Activated CD4-positive, alpha-beta T cell treated with anti-CD3 and anti-CD28 coated beads, Interleukin-2, amount 50 U/mL, for 1 hour (primary cell): ENCODE results near the gene RPUSD3.
"Not testable (repeated sequence)": the region's sequence is repeated elsewhere in the genome, so short reads cannot be mapped to it uniquely, and the experiment has no call there.

ENCODE experiments used
- DNase-seq: peaks from one replicate; pipeline ENCODE4 v3.0.0-alpha.2; 2020

The RPUSD3 gene

DNA sequence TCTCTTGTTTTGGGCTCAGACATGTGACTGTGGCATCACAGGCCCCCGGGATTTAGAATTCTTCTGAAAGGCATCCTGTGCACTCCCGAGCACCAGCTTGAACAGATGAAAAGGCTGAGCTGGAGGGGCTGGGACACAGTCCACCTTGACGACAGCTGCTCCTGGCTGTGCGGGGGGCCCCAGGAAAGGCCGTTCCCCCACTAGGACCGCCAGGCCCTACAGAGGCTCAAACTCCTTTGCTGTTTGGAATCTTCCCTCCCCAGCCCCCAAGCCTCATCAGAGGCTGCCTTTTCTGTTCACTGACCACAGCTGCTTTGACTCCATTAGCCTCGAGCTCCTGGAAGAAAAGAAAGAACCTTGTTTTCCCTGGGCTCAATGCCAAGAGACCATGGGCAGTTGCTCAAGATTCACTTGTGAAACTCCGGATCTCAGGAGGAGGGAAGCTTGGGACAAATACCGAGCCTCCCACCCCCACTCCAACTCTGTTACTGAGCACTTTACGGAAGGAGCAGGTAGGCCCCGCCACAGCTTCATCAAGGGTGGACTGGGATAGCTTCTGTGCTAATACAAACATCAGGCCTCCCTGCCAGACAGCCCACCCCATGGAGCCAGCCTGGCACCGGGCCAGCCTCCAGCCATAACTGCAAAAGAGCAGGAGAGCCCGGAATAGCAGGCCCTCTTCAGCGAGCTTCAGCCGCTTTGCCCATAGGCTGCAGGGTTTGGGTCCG is 20.6 kb upstream of the RPUSD3 start:
- no peak for DNase-seq

DNA sequence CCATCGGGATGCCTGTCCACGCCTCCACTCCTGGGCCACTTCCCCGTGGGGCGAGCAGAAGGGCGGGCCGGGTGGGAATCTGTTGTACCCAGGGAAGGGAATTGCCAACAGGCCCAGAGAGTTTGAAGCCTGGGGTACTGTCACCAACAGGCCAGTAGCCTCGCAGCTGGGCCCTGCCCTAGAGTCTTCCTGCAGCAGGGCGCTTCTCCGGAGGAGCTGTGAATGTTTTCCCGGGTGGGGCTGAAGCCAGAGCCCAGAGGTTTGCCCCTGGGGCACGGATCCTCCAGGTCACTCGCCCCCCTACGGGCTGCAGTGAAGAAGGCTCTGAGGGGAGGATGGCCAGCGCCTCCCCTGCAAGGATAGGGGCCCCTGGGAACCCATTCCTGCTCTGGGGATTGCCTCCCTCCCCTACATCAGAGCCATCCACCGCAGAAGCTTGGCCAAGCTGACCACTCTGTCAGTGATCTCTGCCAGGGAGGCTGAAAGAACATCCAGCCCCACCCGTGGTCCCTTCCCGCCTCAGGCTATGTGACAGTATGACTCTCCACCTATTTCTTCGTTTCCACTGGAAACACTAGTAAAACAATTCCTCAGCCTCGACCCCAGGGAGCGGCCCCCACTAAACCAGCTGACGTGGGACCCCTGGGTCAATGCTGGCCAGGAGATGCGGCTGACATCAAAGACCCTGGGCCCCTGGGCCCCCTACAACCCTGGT is 19.4 kb upstream of the RPUSD3 start:
- DNase-seq, result no peak

DNA sequence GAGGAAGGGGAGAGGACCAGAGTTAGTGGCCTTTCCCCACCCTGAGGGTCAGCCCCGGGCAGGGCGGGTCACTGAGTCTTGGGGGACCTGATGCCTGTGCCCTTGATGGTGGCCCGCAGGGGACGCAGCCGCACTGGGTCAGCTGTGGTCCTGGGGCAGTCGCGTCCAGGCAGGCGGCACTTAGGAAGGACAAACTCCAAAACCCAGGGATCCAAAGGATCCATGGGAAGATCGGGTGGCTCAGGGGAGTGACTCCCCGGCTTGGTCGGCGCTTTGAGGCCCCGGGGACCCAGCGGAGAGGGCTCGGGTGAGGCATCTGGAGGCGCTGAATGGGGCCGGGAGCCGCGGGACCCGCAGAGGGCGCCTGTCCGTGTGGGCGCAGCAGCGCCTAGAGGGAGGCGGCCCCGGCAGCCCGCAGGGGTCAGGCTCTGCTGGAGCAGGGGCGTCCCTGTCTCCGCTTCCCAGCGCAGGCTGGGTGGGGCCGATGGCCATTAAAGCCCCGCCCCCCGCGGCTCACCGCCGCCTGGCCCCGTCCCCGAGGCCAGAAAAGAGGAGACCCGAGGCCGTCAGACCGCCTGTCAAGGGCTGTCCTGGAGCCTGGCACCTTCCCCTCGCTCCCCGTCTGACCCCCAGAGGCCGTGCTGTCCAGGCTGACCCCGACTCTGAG is 18.7 kb upstream of the RPUSD3 start:
- DNase-seq, result peak; percentile 22

DNA sequence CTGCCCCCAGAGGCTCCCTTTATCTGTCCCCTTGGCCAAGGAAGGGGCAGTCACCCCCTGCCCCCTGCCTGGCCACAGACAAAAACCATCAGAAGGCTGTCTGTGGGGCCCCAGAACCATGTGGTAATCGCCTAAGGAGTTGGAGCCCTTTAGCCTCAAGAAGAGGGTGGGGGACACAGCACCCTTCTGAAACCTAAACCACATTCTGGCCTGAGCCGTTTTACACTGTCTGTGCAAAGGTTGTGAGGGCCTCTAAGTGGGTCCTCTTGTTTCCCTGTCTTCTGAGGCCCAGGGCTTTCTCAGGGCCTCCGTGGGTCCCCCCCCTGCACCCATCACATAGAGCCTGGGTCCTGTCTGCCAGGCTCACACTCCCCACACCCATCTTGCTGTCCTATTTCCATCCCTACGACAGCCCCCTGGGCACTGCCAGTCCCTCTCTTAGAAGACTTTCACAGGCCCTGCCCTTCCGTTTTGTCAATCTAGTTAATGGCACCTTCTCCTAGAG is 17.9 kb upstream of the RPUSD3 start:
- DNase-seq, result no peak

DNA sequence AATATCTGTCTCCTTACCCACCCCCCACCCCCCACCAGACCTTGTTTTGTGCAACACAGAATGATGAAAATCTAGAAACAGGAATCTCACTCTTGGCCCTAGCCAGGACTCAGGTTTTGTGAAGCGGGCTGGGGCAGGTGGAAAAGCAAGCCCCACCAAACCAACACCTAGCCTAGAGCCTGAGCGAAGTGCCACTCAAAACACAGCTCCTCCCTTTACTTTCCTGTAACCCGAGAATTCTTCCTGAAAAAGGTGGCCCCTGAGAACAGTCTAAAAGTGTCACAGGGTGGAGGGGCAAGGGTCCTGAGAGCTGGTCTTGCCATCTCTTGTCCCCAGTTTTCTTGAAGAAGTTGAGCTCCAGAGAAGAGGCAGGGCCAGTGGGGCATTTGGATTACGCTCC is 17.4 kb upstream of the RPUSD3 start:
- DNase-seq, result no peak

DNA sequence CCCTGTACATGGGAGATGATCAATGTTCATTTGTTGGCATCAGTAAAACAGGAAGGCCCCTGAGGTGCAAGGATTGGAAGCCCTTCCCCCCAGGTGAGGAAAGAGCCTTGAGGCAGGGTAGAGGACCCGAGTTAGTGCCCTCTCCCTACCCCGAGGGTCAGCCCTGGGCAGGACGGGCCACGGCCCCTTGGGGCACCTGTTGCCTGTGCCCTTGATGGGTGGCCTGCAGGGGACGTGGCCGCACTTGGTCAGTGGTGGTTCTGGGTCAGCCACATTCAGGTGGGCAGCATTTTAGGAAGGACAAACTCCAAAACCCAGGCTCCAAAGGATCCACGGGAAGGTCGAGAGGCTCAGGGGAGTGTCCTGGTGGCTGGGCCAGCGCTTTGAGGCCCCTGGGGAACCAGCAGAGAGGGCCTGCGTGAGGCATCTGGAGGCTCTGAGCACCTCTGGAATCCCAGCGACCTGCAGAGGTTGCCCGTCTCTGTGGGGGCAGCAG is 15.8 kb upstream of the RPUSD3 start:
- no peak for DNase-seq

DNA sequence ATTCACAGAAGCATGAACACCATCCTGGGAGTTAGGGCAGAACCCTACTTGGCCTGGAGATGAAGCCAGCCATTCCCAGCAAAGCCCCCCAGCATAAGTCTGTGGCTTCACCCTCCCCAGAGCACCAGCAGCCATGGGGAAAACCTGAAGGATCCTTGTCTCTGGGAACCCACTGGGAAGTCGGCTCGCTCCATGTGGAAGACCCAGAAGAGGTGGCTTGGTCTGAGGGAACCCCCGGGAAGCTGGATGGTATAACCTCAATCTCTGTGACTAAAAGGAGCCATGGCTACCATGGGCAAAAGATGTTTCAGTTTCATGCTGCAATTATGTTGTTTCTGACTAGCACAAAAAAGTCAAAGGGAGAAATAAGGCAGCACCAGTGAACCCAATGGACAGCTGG is 11.8 kb upstream of the RPUSD3 start:
- DNase-seq, result no peak

DNA sequence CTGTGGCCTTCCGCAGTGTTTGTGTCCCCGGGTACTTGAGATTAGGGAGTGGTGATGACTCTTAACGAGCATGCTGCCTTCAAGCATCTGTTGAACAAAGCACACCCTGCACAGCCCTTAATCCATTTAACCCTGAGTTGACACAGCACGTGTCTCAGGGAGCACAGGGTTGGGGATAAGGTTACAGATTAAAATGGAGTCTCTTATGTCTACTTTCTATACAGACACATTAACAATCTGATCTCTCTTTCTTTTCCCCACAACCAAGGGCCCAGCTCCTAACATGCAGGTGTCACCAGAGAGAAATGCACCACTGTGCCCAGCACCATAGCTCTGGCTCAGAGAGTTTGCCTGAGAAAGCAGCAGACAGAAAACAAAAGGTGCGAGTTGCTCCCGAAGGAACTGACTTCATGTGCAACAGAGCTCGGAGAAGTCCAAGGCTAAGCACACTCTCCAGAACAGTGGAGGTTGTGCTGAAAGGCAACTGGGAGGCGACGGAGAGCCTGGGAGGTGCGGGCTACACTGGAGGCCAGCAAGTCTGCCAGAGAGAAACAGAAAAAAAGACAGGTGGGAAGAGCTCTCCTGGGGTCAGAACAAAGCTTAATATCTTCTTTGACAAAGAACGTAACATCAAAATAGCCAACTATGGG is 10.6 kb upstream of the RPUSD3 start:
- not testable (repeated sequence) for DNase-seq

DNA sequence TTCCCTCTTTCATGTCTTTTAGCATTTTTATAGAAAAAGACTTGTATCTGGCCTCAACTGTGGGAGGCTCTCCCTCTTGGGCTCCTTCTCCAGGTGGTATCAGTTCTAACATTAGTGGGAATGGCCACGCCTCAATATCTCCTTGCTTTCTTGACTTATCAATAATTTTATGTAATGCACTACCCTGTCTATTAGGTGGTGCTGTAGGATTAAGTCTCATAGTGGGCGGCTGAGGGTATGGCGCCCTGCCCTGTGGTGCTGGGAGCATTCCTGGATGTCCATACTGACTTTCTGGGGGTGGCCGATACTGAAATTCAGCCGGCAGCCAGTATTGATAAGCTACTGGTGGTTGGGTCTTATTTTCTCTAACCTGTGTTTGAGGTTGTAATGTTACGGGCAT is 8.7 kb upstream of the RPUSD3 start:
- DNase-seq, result no peak

DNA sequence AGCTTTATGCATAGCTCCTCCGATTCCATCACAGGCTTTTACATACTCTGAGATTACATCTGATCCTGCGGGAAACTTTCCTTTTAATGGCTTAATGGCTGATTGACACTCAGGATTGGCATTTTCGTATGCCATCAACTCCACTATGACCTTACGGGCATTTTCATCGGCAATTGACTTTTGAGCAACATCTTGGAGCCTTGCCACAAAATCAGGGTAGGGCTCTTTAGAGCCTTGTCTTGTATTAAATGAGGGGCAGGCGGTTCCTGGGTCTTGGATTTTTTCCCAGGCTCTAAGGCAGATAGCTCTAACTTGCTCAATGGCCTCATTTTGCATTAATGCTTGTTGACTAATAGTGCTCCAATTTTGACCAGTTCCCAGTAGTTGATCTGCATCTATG is 8.1 kb upstream of the RPUSD3 start:
- not testable (repeated sequence) for DNase-seq

DNA sequence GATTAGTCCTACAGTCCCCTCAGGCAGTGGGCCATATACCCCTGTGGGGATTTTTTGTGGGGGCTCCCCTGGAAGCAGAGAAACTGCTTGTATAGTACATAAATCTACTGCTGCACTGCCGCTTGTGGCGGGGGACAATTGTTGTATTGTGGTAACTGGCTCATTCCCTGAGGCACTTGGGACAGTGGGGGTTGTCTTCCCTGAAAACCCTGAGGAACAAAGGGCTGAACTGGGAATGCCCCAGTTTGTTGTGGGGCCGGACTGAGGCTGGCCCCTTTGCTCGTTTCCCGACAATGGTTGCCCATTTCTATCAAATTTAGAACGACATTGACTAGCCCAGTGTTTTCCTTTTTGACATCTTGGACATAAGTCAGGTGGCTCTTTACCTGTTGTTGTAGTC is 7.6 kb upstream of the RPUSD3 start:
- DNase-seq, result not testable (repeated sequence)

DNA sequence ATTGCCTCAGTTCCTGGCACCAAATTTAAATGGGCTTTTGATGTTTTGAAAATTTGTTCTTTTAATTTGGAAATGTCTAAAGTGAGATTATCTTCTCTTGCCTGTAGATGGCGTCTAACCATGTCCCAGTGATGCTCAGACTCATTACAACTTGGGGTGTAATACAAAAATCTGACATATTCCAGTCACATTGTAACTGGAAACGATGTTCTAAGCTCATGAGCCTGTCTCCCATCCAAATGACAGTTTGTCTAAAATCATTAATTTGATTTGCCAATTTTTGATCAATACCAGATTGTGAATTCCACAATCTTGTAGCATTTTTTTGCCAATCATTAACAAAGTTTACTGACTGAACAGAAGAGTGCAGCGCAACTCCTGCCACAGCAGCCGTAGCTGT is 5.1 kb upstream of the RPUSD3 start:
- not testable (repeated sequence) for DNase-seq

DNA sequence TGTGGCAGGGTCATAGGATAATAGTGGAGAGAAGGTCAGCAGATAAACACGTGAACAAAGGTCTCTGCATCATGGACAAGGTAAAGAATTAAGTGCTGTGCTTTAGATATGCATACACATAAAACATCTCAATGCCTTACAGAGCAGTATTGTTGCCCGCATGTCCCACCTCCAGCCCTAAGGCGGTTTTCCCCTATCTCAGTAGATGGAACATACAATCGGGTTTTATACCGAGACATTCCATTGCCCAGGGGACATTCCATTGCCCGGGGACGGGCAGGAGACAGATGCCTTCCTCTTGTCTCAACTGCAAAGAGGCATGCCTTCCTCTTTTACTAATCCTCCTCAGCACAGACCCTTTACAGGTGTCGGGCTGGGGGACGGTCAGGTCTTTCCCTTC is 4.1 kb upstream of the RPUSD3 start:
- DNase-seq, result not testable (repeated sequence)

DNA sequence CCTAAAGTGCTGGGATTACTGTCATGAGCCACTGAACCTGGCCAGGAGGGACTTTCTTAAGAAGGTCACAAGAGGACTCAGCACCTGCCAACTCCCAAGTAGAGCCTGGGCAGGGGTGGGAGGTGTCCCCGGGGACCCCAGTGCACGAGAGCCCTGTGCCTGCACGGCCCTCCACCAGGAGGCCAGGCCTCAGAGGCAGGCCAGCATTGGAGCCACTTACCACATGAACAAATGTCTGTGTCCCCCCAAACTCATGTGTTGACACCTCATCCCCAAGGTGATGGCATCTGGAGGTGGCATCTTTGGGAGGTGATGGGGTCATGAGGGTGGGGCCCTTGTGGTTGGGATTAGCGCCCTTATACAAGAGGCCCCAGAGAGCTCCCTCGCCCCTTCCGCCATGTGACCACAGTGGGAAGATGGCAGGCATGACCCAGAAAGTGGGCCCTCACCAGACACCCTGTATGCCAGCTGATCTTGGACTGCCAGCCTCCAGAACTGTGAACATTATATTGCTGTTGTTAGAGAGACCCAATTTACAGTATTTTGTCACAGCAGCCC is 3.2 kb upstream of the RPUSD3 start:
- no peak for DNase-seq

DNA sequence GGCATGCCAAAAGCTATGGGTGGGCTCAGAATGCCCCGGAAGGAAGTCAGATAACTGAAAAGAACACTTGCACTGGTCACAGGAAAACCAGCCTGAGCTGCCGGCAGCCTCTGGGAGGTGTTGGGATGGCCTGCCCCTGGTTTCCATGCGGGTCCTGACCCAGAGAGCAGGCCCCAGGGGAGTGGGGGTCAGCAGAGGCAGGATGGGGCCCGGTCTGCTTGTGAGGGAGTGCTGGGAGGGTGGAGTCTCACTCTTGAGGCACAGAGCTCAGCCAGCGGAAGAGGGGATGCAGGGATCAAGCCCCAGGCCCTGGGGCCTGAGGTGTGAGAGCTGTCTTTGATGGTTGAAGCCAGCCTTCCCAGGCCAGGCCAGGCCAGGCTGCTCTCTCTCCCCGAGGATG is 2.4 kb upstream of the RPUSD3 start:
- DNase-seq, result no peak

DNA sequence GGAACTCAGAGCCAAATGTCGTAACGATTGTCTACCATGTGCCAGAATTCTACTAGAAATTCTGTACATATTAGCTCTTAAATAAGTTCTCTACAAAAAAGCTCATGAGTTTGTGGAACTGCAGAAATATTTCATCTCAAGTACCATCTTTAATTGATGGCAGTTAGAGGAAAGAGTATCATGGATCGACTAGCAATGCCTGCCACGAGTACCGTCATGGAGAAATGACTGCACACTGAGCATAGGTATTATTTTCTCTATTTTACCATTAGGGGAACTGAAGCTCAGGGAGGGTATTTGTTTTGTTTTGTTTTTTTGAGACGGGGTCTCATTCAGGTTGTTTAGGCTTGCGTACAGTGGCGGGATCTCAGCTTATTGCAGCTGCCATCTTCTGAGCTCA is 2.8 kb downstream of the RPUSD3 start:
- no peak for DNase-seq

DNA sequence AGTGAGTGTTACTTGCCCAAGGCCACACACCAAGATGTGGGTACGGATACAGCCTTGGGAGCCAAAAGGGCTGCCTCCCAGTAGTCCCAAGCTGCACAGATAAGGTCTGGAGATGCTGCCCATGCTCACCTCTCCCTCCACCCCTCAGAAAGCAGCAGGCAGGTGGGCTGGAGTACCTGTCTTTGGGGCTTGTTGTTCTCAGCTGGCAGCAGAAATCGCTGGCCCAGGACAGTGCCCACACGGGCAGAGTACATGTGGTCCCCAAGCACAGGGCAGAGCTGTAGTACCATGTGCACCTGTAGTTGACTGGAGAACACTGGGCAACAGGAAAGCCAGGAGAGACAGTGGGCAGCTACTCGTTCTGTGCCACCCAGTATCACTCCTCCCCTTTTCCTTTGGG is 5.0 kb downstream of the RPUSD3 start:
- DNase-seq, result no peak

DNA sequence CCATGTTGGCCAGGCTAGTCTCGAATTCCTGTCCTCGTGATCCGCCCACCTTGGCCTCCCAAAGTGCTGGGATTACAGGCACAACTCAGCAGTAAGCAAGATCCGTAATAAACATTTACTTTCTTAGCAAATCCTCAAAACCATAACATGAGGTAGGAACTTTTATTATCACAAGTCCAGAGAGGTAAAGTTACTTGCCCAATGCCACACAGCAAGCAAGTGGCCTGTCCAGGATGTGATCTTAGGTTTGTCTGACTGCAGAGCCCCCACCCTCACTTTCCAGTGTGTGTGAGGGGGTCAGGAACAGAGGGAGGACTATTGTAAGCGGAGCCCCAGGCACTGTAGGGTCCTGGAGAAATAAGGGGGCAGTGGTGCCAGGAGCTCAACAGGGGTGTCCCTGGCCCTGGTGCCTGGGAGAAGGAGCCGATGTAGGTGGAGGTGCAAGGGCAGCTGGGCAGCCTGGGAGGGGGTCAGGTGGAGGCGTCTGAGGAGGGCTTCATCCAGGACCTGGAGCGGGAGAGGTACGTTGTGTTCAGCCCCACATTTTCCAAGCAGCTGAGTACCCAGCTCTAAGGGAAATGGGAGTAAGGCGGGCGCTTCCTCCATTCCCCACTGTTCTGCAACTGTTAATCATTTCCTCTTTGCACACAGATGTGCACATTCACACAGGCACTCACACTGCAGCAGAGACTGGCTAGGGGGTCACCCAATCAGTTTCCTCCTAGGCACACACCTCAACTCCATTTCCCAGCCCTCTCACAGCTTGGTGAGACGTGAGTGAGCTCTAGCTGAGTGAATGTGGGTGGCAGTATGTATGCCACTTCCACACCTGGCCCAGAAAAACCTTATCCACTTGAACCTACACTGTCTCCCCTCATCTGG is 5.9 kb downstream of the RPUSD3 start:
- DNase-seq, result no peak

DNA sequence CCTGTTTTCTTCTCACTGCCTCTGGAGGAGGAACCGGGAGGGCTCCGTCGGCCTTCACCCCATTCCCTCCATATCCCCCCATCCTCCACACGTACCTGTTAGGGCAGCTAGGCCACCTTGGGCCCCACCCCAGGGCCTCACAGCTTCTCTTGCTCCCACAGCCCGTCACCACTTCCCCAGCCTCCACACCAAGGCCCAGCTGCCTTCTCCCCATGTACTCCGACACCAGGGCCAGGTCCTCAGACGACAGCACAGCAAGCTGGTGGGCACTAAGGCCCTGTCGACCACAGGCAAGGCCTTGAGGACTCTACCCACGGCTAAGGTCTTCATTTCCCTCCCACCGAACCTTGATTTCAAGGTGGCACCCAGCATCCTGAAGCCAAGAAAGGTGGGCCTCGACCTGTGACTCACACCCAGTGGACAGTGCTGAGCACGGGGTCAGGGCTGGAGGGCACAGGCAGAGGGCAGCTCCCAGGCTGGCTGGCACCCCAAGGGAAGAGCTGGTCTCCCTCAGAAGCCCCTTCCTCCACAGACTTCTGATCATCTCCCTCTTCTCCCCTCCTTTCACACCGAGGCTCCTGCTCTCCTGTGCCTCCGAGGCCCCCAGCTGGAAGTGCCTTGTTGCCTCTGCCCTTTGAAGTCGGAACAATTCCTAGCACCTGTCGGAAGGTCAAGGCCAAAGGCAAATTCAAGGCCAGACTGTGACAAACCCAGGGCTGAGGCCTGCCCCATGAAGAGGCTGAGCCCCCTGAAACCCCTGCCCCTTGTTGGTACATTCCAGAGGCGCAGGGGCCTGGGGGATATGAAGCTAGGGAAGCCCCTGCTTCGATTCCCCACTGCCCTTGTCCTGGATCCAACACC is 9.1 kb downstream of the RPUSD3 start:
- DNase-seq, result no peak

DNA sequence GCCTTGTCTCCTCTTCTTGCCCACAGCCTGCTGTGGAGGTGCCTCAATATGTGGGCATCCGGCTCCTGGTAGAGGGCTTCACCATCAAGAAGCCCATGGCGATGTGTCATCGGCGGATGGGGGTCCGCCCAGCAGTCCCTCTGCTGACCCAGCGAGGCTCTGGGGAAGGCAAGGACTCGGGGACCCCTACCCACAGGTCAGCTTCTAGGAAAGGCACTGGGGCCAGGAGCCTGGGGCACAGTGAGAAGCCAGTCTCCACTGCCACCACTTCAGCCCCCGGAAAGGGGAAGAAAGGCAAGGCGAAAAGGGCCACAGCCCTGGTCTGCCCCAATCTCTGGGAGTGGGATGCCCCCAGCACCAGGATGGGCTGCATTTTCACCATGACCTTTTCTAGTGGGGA is 10.7 kb downstream of the RPUSD3 start:
- no peak for DNase-seq

DNA sequence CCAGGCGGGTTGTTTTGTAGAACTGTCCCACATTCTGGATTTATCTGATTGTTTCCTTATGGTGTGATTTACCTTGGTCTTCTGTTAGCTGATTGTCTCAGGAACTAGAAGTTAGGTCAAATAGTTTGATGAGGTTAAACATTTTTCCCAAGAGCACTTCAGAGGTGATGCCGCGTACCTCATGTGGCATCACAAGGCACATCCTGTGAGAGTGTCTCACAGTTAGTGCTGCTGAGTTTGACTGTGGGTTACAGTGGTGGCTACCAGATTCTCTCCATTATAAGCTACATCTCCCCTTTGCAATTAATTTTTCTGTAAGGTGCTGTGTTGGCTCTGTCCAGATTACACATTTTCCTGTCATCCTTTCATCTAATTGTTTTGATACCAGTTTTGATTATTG is 12.6 kb downstream of the RPUSD3 start:
- DNase-seq, result no peak
